SK-N-SH treated with all-trans-retinoic acid at 6 μM for 48 hours (cell line): ENCODE measurements around the gene ZNF41.

Experiments
- ATAC-seq: fragments of 200-7000 bp; cut with Tn5 transposase; 3 replicates; pipeline ENCODE4 v1.9.1; 2020; ENCODE audit warnings: mild to moderate bottlenecking, moderate library complexity
- ARNTL ChIP-seq: fragments of 450-650 bp; formaldehyde crosslinking; IDR thresholded peaks from 2 replicates; pipeline ENCODE4 v1.5.0; 2020; ENCODE audit warnings: low read depth, mild to moderate bottlenecking, moderate library complexity, borderline replicate concordance
- BACH2 ChIP-seq: fragments of 250-450 bp; sonication (Bioruptor Pico); IDR thresholded peaks from 2 replicates; pipeline ENCODE4 v1.9.0; 2021; ENCODE audit warnings: mild to moderate bottlenecking, borderline replicate concordance
- CSDC2 ChIP-seq: fragments of 250-450 bp; sonication (Bioruptor Pico); IDR thresholded peaks from 2 replicates; pipeline ENCODE4 v1.5.0; 2020; ENCODE audit warnings: mild to moderate bottlenecking, moderate library complexity
- ESRRG ChIP-seq: fragments of 250-450 bp; sonication (Bioruptor Pico); IDR thresholded peaks from 2 replicates; pipeline ENCODE4 v1.6.1; 2021; ENCODE audit warnings: mild to moderate bottlenecking
- GLIS3 ChIP-seq: fragments of 250-450 bp; sonication (Bioruptor Pico); IDR thresholded peaks from 2 replicates; pipeline ENCODE4 v1.5.0; 2020; ENCODE audit warnings: mild to moderate bottlenecking, moderate library complexity
- ISL1 ChIP-seq: fragments of 250-450 bp; sonication (Bioruptor Pico); IDR thresholded peaks from 2 replicates; pipeline ENCODE4 v2.1.2; 2022; ENCODE audit warnings: mild to moderate bottlenecking, moderate library complexity
- OSR1 ChIP-seq: fragments of 250-450 bp; sonication (Bioruptor Pico); IDR thresholded peaks from 2 replicates; pipeline ENCODE4 v1.8.0; 2022; ENCODE audit warnings: moderate library complexity, mild to moderate bottlenecking, inconsistent platforms
- PPARA ChIP-seq: fragments of 250-450 bp; sonication (Bioruptor Pico); IDR thresholded peaks from 2 replicates; pipeline ENCODE4 v1.5.0; 2020; ENCODE audit warnings: mild to moderate bottlenecking, borderline replicate concordance
- RARB ChIP-seq: fragments of 250-450 bp; sonication (Bioruptor Pico); IDR thresholded peaks from 2 replicates; pipeline ENCODE4 v1.8.0; 2021; ENCODE audit warnings: mild to moderate bottlenecking, moderate library complexity
- SNAI2 ChIP-seq: fragments of 250-450 bp; sonication (Bioruptor Pico); IDR thresholded peaks from 2 replicates; pipeline ENCODE4 v1.5.0; 2020; ENCODE audit warnings: mild to moderate bottlenecking, moderate library complexity
- TCF4 ChIP-seq: fragments of 250-450 bp; sonication (Bioruptor Pico); IDR thresholded peaks from 2 replicates; pipeline ENCODE4 v1.8.0; 2021; ENCODE audit warnings: mild to moderate bottlenecking, moderate library complexity, borderline replicate concordance
- TOX ChIP-seq: fragments of 250-450 bp; sonication (Bioruptor Pico); IDR thresholded peaks from 2 replicates; pipeline ENCODE4 v1.8.0; 2021; ENCODE audit warnings: mild to moderate bottlenecking, moderate library complexity, borderline replicate concordance
- ZC3H10 ChIP-seq: fragments of 250-450 bp; sonication (Bioruptor Pico); IDR thresholded peaks from 2 replicates; pipeline ENCODE4 v1.5.1; 2021; ENCODE audit warnings: mild to moderate bottlenecking, moderate library complexity
- ZFP3 ChIP-seq: fragments of 250-450 bp; sonication (Bioruptor Pico); IDR thresholded peaks from 2 replicates; pipeline ENCODE4 v1.5.0; 2020; ENCODE audit warnings: mild to moderate bottlenecking, moderate library complexity
- ZFP30 ChIP-seq: fragments of 450-650 bp; formaldehyde crosslinking; IDR thresholded peaks from 2 replicates; pipeline ENCODE4 v1.5.0; 2022; ENCODE audit warnings: mild to moderate bottlenecking, moderate library complexity
- ZNF565 ChIP-seq: fragments of 450-650 bp; formaldehyde crosslinking; conservative IDR thresholded peaks from 2 replicates; pipeline ENCODE4 v1.5.0; 2020; ENCODE audit warnings: low read depth, mild to moderate bottlenecking, moderate library complexity
- ZNF70 ChIP-seq: fragments of 450-650 bp; formaldehyde crosslinking; IDR thresholded peaks from 2 replicates; pipeline ENCODE4 v1.5.0; 2020; ENCODE audit warnings: mild to moderate bottlenecking, moderate library complexity
- ZNF8 ChIP-seq: fragments of 450-650 bp; formaldehyde crosslinking; IDR thresholded peaks from 2 replicates; pipeline ENCODE4 v1.5.0; 2020; ENCODE audit warnings: mild to moderate bottlenecking, moderate library complexity
- TF ChIP-seq, protein P1 (sequence below): fragments of 250-450 bp; sonication (Bioruptor Pico); IDR thresholded peaks from 2 replicates; pipeline ENCODE4 v1.5.1; 2020; ENCODE audit warnings: low read depth, mild to moderate bottlenecking, moderate library complexity
- TF ChIP-seq, protein P2 (sequence below): fragments of 250-450 bp; sonication (Bioruptor Pico); IDR thresholded peaks from 2 replicates; pipeline ENCODE4 v1.8.0; 2020; ENCODE audit warnings: mild to moderate bottlenecking, moderate library complexity, borderline replicate concordance
- TF ChIP-seq, protein P3 (sequence below): fragments of 250-450 bp; sonication (Bioruptor Pico); IDR thresholded peaks from 2 replicates; pipeline ENCODE4 v1.5.1; 2021; ENCODE audit warnings: mild to moderate bottlenecking, moderate library complexity
- TF ChIP-seq, protein P4 (sequence below): fragments of 250-450 bp; sonication (Bioruptor Pico); IDR thresholded peaks from 2 replicates; pipeline ENCODE4 v1.5.0; 2020; ENCODE audit warnings: mild to moderate bottlenecking, moderate library complexity

Gene ZNF41

DNA sequence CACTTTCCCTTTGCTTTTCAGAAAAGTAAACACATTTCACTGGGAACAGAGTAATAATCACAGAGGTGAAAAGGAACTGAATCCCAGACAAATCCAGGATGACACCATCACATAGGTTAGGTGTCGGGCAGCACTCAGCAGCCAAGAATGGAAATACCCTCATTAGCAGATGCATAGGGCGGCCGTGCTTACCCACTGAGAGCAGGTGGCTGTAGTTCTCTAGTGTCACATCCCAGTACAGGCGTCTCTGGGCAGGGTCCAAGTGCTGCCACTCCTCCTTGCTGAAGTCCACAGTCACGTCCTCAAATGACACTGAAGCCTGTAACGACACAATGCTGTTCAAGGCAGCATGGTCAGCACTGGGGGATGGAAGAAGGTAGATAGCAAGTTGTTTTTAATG lies 26.9 kb downstream of the ZNF41 start:
- TF ChIP-seq TOX (CRISPR knock-in tag) (no peak), CSDC2 (CRISPR knock-in tag) (no peak), SNAI2 (no peak), ZFP30 (CRISPR knock-in tag) (no peak), ESRRG (no peak)
- TF ChIP-seq, protein P1, sequence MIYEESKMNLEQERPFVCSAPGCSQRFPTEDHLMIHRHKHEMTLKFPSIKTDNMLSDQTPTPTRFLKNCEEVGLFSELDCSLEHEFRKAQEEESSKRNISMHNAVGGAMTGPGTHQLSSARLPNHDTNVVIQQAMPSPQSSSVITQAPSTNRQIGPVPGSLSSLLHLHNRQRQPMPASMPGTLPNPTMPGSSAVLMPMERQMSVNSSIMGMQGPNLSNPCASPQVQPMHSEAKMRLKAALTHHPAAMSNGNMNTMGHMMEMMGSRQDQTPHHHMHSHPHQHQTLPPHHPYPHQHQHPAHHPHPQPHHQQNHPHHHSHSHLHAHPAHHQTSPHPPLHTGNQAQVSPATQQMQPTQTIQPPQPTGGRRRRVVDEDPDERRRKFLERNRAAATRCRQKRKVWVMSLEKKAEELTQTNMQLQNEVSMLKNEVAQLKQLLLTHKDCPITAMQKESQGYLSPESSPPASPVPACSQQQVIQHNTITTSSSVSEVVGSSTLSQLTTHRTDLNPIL: no peak
- ATAC-seq: no peak

DNA sequence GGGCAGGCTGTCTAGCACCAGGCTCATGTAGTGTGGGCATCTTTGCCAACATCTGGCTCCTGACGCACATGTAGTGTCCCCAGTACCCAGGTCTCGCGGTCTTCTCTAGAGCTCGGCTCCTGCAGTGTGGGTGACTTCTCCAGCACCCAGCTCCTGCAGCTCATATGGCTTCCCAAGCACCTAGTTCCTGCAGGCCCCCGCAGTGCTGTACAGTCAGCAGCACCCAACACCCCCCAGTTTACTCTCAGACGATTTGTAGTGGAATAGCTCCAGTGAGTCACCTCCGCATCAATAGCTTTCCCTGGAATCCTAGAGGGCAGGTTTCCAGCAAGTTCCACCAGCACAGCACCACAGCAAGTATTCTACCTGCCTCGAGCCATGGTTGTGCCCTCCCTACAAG lies 30.9 kb downstream of the ZNF41 start:
- TF ChIP-seq ESRRG (no peak), SNAI2 (no peak), BACH2 (CRISPR knock-in tag) (no peak), OSR1 (CRISPR knock-in tag) (no peak), ZNF70 (CRISPR knock-in tag) (no peak), TOX (CRISPR knock-in tag) (no peak), RARB (CRISPR knock-in tag) (no peak), ZNF565 (CRISPR knock-in tag) (no peak), ZFP30 (CRISPR knock-in tag) (no peak), GLIS3 (CRISPR knock-in tag) (no peak), TCF4 (CRISPR knock-in tag) (no peak), ZC3H10 (no peak)
- TF ChIP-seq, protein P1: no peak
- TF ChIP-seq, protein P2, sequence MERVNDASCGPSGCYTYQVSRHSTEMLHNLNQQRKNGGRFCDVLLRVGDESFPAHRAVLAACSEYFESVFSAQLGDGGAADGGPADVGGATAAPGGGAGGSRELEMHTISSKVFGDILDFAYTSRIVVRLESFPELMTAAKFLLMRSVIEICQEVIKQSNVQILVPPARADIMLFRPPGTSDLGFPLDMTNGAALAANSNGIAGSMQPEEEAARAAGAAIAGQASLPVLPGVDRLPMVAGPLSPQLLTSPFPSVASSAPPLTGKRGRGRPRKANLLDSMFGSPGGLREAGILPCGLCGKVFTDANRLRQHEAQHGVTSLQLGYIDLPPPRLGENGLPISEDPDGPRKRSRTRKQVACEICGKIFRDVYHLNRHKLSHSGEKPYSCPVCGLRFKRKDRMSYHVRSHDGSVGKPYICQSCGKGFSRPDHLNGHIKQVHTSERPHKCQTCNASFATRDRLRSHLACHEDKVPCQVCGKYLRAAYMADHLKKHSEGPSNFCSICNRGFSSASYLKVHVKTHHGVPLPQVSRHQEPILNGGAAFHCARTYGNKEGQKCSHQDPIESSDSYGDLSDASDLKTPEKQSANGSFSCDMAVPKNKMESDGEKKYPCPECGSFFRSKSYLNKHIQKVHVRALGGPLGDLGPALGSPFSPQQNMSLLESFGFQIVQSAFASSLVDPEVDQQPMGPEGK (CRISPR knock-in tag): no peak
- TF ChIP-seq, protein P3, sequence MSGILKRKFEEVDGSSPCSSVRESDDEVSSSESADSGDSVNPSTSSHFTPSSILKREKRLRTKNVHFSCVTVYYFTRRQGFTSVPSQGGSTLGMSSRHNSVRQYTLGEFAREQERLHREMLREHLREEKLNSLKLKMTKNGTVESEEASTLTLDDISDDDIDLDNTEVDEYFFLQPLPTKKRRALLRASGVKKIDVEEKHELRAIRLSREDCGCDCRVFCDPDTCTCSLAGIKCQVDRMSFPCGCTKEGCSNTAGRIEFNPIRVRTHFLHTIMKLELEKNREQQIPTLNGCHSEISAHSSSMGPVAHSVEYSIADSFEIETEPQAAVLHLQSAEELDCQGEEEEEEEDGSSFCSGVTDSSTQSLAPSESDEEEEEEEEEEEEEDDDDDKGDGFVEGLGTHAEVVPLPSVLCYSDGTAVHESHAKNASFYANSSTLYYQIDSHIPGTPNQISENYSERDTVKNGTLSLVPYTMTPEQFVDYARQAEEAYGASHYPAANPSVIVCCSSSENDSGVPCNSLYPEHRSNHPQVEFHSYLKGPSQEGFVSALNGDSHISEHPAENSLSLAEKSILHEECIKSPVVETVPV: no peak
- no peak for ATAC-seq

DNA sequence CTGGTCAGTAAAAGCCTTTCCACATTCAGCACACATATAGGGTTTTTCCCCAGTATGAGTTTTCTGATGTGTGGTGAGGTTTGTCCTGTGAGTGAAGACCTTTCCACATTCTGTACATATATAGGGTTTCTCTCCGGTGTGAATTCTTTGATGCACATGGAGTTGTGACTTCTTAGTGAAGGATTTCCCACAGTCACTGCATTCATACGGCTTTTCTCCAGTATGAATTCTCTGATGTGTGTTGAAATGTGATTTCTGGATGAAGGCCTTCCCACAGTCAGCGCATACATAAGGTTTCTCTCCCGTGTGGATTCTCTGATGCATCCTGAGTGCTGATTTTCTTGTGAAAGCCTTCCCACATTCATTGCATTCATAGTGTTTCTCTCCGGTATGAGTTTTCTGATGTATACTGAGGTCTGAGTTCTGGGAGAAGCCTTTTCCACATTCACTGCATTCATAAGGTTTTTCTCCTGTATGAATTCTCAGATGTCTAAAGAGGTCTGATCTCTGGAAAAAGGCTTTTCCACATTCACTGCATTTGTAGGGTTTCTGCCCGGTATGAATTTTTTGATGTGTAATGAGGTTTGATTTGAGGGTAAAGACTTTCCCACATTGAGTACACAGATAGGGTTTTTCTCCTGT lies 34.7 kb downstream of the ZNF41 start:
- TF ChIP-seq SNAI2 (no peak), GLIS3 (CRISPR knock-in tag) (no peak), ZNF565 (CRISPR knock-in tag) (no peak)
- TF ChIP-seq, protein P1: no peak

DNA sequence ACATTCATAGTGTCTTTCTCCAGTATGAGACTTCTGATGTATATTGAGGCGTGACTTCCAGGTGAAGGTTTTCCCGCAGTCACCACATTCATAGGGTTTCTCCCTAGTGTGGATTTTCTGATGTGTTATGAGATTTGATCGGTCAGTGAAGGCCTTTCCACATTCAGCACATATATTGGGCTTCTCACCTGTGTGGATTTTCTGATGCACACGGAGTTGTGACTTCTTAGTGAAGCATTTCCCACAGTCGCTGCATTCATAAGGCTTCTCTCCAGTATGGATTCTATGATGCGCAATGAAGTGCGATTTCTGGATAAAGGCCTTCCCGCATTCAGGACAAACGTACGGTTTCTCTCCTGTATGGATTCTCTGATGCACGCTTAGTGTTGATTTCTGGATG lies 35.4 kb downstream of the ZNF41 start:
- ATAC-seq: no peak
- TF ChIP-seq ISL1 (CRISPR knock-in tag) (no peak), ZFP30 (CRISPR knock-in tag) (no peak), OSR1 (CRISPR knock-in tag) (no peak), RARB (CRISPR knock-in tag) (no peak), BACH2 (CRISPR knock-in tag) (no peak), ZNF70 (CRISPR knock-in tag) (no peak), ZFP3 (CRISPR knock-in tag) (no peak), ARNTL (CRISPR knock-in tag) (no peak), GLIS3 (CRISPR knock-in tag) (no peak), PPARA (no peak), ZNF8 (no peak), ESRRG (no peak), TOX (CRISPR knock-in tag) (no peak)
- TF ChIP-seq, protein P4, sequence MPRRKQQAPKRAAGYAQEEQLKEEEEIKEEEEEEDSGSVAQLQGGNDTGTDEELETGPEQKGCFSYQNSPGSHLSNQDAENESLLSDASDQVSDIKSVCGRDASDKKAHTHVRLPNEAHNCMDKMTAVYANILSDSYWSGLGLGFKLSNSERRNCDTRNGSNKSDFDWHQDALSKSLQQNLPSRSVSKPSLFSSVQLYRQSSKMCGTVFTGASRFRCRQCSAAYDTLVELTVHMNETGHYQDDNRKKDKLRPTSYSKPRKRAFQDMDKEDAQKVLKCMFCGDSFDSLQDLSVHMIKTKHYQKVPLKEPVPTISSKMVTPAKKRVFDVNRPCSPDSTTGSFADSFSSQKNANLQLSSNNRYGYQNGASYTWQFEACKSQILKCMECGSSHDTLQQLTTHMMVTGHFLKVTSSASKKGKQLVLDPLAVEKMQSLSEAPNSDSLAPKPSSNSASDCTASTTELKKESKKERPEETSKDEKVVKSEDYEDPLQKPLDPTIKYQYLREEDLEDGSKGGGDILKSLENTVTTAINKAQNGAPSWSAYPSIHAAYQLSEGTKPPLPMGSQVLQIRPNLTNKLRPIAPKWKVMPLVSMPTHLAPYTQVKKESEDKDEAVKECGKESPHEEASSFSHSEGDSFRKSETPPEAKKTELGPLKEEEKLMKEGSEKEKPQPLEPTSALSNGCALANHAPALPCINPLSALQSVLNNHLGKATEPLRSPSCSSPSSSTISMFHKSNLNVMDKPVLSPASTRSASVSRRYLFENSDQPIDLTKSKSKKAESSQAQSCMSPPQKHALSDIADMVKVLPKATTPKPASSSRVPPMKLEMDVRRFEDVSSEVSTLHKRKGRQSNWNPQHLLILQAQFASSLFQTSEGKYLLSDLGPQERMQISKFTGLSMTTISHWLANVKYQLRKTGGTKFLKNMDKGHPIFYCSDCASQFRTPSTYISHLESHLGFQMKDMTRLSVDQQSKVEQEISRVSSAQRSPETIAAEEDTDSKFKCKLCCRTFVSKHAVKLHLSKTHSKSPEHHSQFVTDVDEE (CRISPR knock-in tag): no peak
- TF ChIP-seq, protein P1: no peak

More for the DNA sequence above, 34.7 kb downstream of the ZNF41 start:
- no peak for ATAC-seq
